Adrenal gland (tissue), 5 donors: ENCODE data around the gene RNU6-1.

Experiments used
- POLR2A ChIP-seq, 2 donors: fragments of 450-650 bp; IDR thresholded peaks; one replicate each; pipeline ENCODE4 v1.6.1; 2017; ENCODE audit warnings: antibody characterized with exemption in 2 of 2, mild to moderate bottlenecking in 2 of 2, moderate library complexity in 1 of 2
- TF ChIP-seq, protein P1 (sequence below), 6 experiments: fragments of 450-650 bp in 4 of 6; fragments of 200-600 bp in 2 of 6; sonication (generic) in 1 of 6; IDR thresholded peaks; 1 replicate in 5 of 6; 2 replicates in 1 of 6; pipeline versions ENCODE4 v1.5.1 to v1.8.0; 2016 to 2021; ENCODE audit warnings: antibody characterized with exemption in 6 of 6, mild to moderate bottlenecking in 2 of 6, moderate library complexity in 1 of 6
- donor health status: DM: no; HTN: no; CAD: no.

DNA sequence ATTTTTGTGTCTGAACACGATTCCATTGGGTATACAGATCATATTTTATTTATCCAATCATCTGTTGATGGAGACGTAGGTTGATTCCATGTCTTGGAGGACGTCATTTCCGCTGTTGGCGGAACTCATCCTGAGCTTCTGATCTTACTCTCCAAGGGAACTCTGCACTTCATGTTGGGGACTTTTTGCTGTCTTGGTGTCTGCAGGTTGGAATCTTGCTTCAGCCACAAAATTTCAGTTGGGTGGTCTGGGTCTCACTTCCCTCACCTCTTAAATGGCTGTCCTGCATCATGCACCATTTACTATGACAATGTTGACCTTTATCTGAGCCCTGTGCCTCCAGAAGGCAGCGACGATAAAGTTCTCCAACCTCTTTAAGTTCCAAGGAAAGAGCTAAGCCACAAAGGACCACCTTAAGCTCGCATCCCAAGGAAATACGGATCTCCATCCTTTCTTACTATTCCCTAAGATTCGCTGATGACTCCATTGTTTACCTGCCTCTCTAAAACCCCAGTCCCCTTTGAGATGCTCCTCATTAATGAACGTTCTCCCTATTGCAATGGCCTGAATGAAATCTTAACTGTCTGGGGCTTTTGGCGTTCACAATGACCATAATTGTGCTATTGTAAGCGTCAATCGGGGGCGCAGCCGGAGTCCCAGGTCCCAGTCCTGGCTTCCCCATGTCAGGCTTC is 23.1 kb upstream of the RNU6-1 start:
- TF ChIP-seq, protein P1, sequence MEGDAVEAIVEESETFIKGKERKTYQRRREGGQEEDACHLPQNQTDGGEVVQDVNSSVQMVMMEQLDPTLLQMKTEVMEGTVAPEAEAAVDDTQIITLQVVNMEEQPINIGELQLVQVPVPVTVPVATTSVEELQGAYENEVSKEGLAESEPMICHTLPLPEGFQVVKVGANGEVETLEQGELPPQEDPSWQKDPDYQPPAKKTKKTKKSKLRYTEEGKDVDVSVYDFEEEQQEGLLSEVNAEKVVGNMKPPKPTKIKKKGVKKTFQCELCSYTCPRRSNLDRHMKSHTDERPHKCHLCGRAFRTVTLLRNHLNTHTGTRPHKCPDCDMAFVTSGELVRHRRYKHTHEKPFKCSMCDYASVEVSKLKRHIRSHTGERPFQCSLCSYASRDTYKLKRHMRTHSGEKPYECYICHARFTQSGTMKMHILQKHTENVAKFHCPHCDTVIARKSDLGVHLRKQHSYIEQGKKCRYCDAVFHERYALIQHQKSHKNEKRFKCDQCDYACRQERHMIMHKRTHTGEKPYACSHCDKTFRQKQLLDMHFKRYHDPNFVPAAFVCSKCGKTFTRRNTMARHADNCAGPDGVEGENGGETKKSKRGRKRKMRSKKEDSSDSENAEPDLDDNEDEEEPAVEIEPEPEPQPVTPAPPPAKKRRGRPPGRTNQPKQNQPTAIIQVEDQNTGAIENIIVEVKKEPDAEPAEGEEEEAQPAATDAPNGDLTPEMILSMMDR (IDR thresholded peaks at IDR 0.05), result no peak
- no peak for TF ChIP-seq POLR2A (IDR thresholded peaks at IDR 0.05)
